Measurements from ENCODE around the gene MYOZ2.
"Not testable (repeated sequence)": the region's sequence is repeated elsewhere in the genome, so short reads cannot be mapped to it uniquely, and the experiment has no call there.

The MYOZ2 gene

GRCh38 chr4:119128148-119128547 is 7.5 kb upstream of the MYOZ2 start:
- DNase-seq (ENCODE audit: low spot score): no peak

- no peak for DNase-seq (ENCODE audit: low spot score)
Observed at GRCh38 chr4:119130365-119131065, 5.1 kb upstream of the MYOZ2 start.

GRCh38 chr4:119131164-119131563 is 4.5 kb upstream of the MYOZ2 start:
- no peak for DNase-seq (ENCODE audit: low spot score)

- no peak for DNase-seq (ENCODE audit: low spot score)
Observed at GRCh38 chr4:119132306-119132705, 3.3 kb upstream of the MYOZ2 start.

- no peak for DNase-seq (ENCODE audit: low spot score)
Observed at GRCh38 chr4:119136546-119136945, 914 bp downstream of the MYOZ2 start.

GRCh38 chr4:119138046-119138445 is 2.4 kb downstream of the MYOZ2 start:
- DNase-seq (ENCODE audit: low spot score): no peak

GRCh38 chr4:119139311-119139710 is 3.7 kb downstream of the MYOZ2 start:
- no peak for DNase-seq (ENCODE audit: low spot score)

- no peak for DNase-seq (ENCODE audit: low spot score)
Observed at GRCh38 chr4:119139822-119140252, 4.2 kb downstream of the MYOZ2 start.

GRCh38 chr4:119141283-119141682 is 5.7 kb downstream of the MYOZ2 start:
- not testable (repeated sequence) for DNase-seq (ENCODE audit: low spot score)

- no peak for DNase-seq (ENCODE audit: low spot score)
Observed at GRCh38 chr4:119142833-119143232, 7.2 kb downstream of the MYOZ2 start.

GRCh38 chr4:119143341-119143740 is 7.7 kb downstream of the MYOZ2 start:
- DNase-seq (ENCODE audit: low spot score): not testable (repeated sequence)

GRCh38 chr4:119149110-119149509 is 13.5 kb downstream of the MYOZ2 start:
- no peak for DNase-seq (ENCODE audit: low spot score)

- no peak for DNase-seq (ENCODE audit: low spot score)
Observed at GRCh38 chr4:119151161-119151560, 15.5 kb downstream of the MYOZ2 start.

- no peak for DNase-seq (ENCODE audit: low spot score)
Observed at GRCh38 chr4:119152741-119153140, 17.1 kb downstream of the MYOZ2 start.

- DNase-seq (ENCODE audit: low spot score): no peak
Observed at GRCh38 chr4:119162174-119162573, 26.5 kb downstream of the MYOZ2 start.

GRCh38 chr4:119165767-119166166 is 30.1 kb downstream of the MYOZ2 start:
- no peak for DNase-seq (ENCODE audit: low spot score)

- DNase-seq (ENCODE audit: low spot score): no peak
Observed at GRCh38 chr4:119170195-119170594, 34.6 kb downstream of the MYOZ2 start.

- no peak for DNase-seq (ENCODE audit: low spot score)
Observed at GRCh38 chr4:119172223-119172622, 36.6 kb downstream of the MYOZ2 start.

- not testable (repeated sequence) for DNase-seq (ENCODE audit: low spot score)
Observed at GRCh38 chr4:119173729-119174361, 38.2 kb downstream of the MYOZ2 start.

- DNase-seq (ENCODE audit: low spot score): no peak
Observed at GRCh38 chr4:119179011-119179410, 43.4 kb downstream of the MYOZ2 start.

- no peak for DNase-seq (ENCODE audit: low spot score)
Observed at GRCh38 chr4:119184128-119184527, 48.5 kb downstream of the MYOZ2 start.

GRCh38 chr4:119189638-119190037 is 54.0 kb downstream of the MYOZ2 start:
- no peak for DNase-seq (ENCODE audit: low spot score)

GRCh38 chr4:119190354-119190753 is 54.7 kb downstream of the MYOZ2 start:
- DNase-seq (ENCODE audit: low spot score): no peak

GRCh38 chr4:119191505-119191904 is 55.9 kb downstream of the MYOZ2 start:
- no peak for DNase-seq (ENCODE audit: low spot score)

All from HuH-7.5 (cell line).